NCI-H774 (cell line): ENCODE results near the gene LRP1B.
"Not testable (repeated sequence)": the region's sequence is repeated elsewhere in the genome, so short reads cannot be mapped to it uniquely, and the experiment has no call there.

Source experiments
- DNase-seq: peaks from one replicate; lab custom pipeline; 2025; lab: John Stamatoyannopoulos, UW

LRP1B gene

GRCh38 chr2:142100970-142101369 is 29.8 kb downstream of the LRP1B start:
- peak; percentile 43 for DNase-seq

GRCh38 chr2:142100139-142100873 is 30.5 kb downstream of the LRP1B start:
- no peak for DNase-seq

- no peak for DNase-seq
Measured at GRCh38 chr2:142097711-142098110, 33.1 kb downstream of the LRP1B start.

- no peak for DNase-seq
Measured at GRCh38 chr2:142095647-142096046, 35.2 kb downstream of the LRP1B start.

DNA sequence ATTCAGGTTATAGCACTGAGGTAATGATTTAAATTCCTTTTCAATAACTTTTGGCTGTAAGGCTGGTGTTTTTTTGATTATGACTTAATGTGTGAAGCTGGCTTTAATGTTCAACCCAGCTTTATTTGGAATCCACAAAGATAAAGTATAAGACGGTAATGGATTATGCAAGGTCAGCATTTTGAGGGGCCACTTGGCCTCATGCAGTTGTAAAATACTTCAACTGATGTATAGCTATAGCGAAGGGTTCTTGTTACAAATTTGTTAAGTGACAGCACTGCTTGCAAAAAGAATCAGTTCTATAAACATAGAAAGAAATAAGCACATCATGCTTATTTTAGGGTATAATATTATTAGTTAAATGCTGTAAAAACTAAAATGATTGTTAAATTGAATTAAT is 36.6 kb downstream of the LRP1B start:
- DNase-seq = no peak

DNA sequence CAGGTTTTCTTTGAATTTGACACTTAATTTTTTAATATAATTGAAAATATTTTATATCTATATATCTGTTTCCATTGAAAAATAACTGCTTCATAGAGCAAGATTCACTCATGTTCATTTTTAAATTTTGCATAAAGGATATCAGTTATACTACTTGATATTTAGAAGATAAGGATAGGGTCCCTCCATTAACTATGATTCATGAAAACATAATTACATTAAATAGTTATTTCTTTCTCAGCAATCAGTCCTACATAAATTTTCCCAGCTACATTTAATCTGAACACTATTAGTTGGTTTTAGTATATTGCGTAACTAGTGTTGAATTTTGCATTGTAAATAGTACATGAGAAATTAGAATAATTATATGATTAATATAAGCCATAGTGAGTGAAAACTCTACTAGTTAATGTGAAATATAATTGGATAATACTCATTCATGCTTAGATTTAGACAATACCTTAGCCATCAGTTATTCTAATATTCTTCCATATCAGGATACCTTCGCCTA is 42.7 kb downstream of the LRP1B start:
- DNase-seq = no peak

- not testable (repeated sequence) for DNase-seq
Measured at GRCh38 chr2:142087585-142087984, 43.2 kb downstream of the LRP1B start.

DNA sequence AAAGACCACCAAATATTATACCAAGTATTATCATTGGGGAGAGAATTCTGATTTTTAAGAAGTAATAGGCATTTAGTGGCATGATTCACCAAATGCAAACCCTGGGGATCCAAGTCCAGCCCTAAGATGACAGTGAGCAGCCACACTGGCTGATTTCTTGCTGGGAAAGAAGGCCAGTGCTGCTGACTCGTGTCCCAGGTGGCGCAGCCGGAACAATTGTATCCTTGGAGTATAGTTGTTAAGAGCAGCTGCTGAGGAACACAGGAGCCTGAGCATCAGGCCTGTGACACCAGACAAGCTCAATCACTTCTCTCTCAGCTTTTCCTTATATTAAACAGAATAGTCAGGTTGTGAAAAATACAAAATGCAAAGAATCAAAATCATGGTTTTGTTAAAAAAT is 48.4 kb downstream of the LRP1B start:
- no peak for DNase-seq

DNA sequence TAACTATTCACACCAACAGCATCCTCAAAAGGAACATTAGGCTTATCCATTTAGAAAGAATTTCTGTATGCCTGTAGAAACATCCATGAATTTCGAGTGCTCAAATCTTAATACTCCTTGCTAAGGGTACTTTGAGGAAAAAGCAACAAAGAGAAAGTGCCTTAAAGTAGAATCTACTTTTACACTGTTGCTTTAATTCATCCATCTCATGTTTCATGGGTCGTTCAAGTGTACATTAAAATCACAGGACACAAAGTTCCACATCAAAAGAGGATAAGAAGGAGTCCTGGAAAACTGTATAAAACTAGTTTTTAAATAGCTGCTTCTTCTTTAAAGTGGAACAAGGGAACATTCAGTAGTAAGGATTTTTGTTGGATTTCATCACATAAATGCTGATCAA is 54.5 kb downstream of the LRP1B start:
- DNase-seq = no peak

GRCh38 chr2:142075826-142076225 is 55.0 kb downstream of the LRP1B start:
- DNase-seq = no peak

- DNase-seq = no peak
Measured at GRCh38 chr2:142069251-142069888, 61.4 kb downstream of the LRP1B start.

- DNase-seq = no peak
Measured at GRCh38 chr2:142065700-142066099, 65.1 kb downstream of the LRP1B start.

- no peak for DNase-seq
Measured at GRCh38 chr2:142065156-142065555, 65.7 kb downstream of the LRP1B start.

- DNase-seq = no peak
Measured at GRCh38 chr2:142061733-142062132, 69.1 kb downstream of the LRP1B start.

DNA sequence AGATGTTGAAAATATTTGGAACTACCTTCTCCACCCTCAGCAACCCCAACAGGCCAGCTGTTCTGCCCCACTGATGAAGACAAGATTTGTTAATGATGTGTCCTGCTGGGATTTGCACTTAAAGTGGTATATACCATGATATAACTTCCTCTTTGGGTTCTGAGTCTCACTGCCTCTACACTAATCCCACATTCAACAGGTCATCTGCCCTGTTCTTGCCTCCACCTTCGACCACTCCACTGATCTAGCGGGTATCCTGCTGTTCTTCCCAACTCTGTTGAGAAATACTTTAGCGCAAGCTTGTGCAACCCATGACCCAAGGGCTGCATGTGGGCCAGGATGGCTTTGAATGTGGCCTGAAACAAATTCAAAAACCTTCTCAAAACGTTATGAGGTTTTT is 72.7 kb downstream of the LRP1B start:
- DNase-seq = no peak

DNA sequence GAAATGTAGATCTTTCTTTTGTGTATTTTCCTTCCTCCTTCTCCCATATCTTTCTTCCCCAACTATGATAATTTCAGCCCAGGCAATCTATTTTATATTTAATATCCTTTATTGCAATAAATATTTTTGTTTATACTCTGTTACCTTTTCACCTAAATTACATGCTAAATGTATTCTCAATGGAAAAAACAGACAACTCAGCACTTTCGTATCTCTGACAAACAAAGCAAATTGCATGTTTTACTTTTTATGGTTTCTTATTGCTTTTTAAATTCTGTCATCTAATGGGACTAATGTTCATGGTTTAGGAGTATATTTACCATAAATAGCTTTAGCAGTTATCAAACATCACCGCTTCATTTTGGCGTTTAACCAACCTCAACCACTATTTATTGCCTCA is 74.0 kb downstream of the LRP1B start:
- no peak for DNase-seq

- DNase-seq = no peak
Measured at GRCh38 chr2:142052220-142052863, 78.5 kb downstream of the LRP1B start.

- no peak for DNase-seq
Measured at GRCh38 chr2:142048581-142048980, 82.2 kb downstream of the LRP1B start.

DNA sequence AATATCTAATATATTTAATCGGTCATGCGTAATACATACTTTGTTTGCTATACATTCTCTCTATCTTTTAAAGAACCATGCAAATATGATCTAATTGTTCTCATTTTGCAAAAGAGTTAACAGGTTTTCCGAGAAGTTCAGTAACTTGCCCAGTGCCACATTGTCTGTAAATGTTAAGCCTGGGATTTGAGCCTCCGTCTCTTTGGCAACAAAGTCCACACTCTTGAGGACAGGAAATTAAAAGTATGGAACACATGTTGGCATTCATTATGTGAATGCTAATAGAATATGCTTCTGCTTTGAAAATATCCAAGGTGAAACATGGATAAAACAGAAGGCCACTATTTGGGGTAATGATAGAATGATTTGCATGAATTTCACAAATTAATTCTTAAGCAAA is 85.2 kb downstream of the LRP1B start:
- no peak for DNase-seq

DNA sequence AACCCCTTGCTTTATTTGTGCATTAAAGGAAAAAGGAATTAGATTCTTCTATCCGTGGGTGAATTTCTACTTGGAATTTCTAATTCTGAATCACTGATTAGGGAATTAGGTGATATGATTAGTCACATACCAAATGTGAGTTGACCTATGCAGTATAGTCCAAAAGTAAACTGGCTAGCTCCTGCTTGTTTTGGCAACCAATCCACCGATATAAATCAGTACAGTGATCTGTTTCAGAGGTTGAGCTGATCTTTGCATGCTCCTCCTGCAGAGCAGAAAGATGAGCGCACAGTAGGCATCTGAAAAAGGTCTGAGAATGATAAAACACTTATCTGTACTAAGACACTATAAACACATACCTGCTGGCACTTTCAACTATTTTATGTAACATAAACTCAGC is 86.6 kb downstream of the LRP1B start:
- DNase-seq = no peak

- no peak for DNase-seq
Measured at GRCh38 chr2:142042536-142043199, 88.1 kb downstream of the LRP1B start.

- no peak for DNase-seq
Measured at GRCh38 chr2:142041996-142042395, 88.8 kb downstream of the LRP1B start.

DNA sequence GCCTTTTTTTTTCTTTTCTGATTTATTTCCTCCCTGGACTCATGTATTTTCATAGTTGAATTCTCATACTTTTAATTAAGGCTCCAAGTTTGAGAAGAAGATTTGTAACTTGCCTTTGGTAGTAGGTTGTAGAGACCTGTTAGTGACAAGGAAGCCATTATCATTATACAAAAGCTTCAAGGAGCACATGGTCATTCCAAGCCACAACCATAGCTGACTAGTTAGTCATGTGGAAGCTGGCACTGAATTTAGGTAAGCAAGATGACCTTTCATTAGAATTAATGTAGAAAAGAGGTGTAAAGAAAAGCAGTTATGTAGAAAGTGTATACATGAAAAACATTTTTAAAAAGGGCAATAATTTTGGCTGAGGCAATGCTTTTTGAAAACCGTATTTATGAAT is 89.7 kb downstream of the LRP1B start:
- no peak for DNase-seq
